ENCODE results near the gene RASGEF1C. TPM values are rescaled to one million over a fixed set of nuclear protein-coding genes. Genes with fewer than 3 reads are reported as not detected.

The RASGEF1C gene
- not detected in 2 replicates for total RNA-seq

GRCh38 chr5:180209137-180209581, at the start of gene RASGEF1C:
Gene RASGEF1C (minus strand): TSS chr5:180209211. CDS start chr5:180138052, 71,159 bp downstream.

GRCh38 chr5:180071531-180072255, 137.3 kb downstream of the RASGEF1C start, which contains the start of gene RNF130:
Gene RNF130 (minus strand): TSS chr5:180071759. CDS start chr5:180071702, 57 bp downstream.

Other genes starting within 250 kb of the RASGEF1C start
- gene RNF130, start 137.5 kb downstream of the RASGEF1C start, total RNA-seq = 34.7 and 40.5 TPM in 2 replicates
- gene MAPK9, start 82.9 kb upstream of the RASGEF1C start, total RNA-seq = 23.2 and 29.1 TPM in 2 replicates
- gene GFPT2, start 144.1 kb upstream of the RASGEF1C start, total RNA-seq = 12.2 and 23.0 TPM in 2 replicates

Data from smooth muscle cell of the pulmonary artery (primary cell).